CD14-positive monocyte (primary cell): ENCODE results near the gene HMG20B. TPM values are rescaled to one million over a fixed set of nuclear protein-coding genes. Genes with fewer than 3 reads are reported as not detected.

Source experiments
- DNase-seq, 3 donors: peaks; one replicate each; pipeline ENCODE4 v3.0.0-alpha.2; 2011 to 2022
- H2AFZ ChIP-seq: 2 replicates; pipeline ENCODE4 v1.6.0; 2012; ENCODE audit warnings: mild to moderate bottlenecking, low read depth, low read length, inconsistent platforms; ENCODE audit not compliant: insufficient read depth, poor library complexity, severe bottlenecking
- H3K27ac ChIP-seq, 2 donors: 1 replicate in 1 of 2; 2 replicates in 1 of 2; pipeline ENCODE4 v1.5.1; 2012 to 2013; ENCODE audit warnings: low read length in 2 of 2, control low read depth in 1 of 2, inconsistent platforms in 1 of 2, low read depth in 1 of 2, mild to moderate bottlenecking in 1 of 2
- H3K27me3 ChIP-seq, 2 donors: one replicate each; pipeline versions ENCODE4 v1.6.0 to v1.6.1; 2011 to 2013; ENCODE audit warnings: low read length in 2 of 2; ENCODE audit not compliant: control insufficient read depth in 2 of 2, insufficient read depth in 2 of 2
- H3K36me3 ChIP-seq, 2 donors: replicated peaks in 1 of 2; 1 replicate in 1 of 2; 2 replicates in 1 of 2; pipeline versions ENCODE4 v1.5.1 to v1.6.1; 2012 to 2013; ENCODE audit warnings: low read length in 2 of 2, control low read depth in 1 of 2, inconsistent platforms in 1 of 2, mild to moderate bottlenecking in 1 of 2; ENCODE audit not compliant: insufficient read depth in 2 of 2, control insufficient read depth in 1 of 2
- H3K4me1 ChIP-seq, 2 donors: 1 replicate in 1 of 2; 2 replicates in 1 of 2; pipeline versions ENCODE4 v1.5.1 to v1.6.1; 2012 to 2013; ENCODE audit warnings: low read length in 2 of 2, control low read depth in 1 of 2, inconsistent platforms in 1 of 2, mild to moderate bottlenecking in 1 of 2, moderate library complexity in 1 of 2; ENCODE audit not compliant: insufficient read depth in 2 of 2, control insufficient read depth in 1 of 2
- H3K4me2 ChIP-seq: replicated peaks from 2 replicates; pipeline ENCODE3; 2012; ENCODE audit warnings: low read length, moderate library complexity, mild to moderate bottlenecking; ENCODE audit not compliant: poor library complexity, severe bottlenecking; ENCODE audit errors: extremely low read depth
- H3K4me3 ChIP-seq, 3 experiments: fragments of 200-600 bp in 1 of 3; sonication (generic) in 1 of 3; replicated peaks in 1 of 3; 1 replicate in 2 of 3; 2 replicates in 1 of 3; pipeline ENCODE4 v1.5.1; 2011 to 2013; ENCODE audit warnings: low read length in 3 of 3, mild to moderate bottlenecking in 3 of 3, control low read depth in 2 of 3, low read depth in 2 of 3, inconsistent platforms in 1 of 3, moderate library complexity in 1 of 3
- H3K79me2 ChIP-seq: 2 replicates; pipeline ENCODE4 v1.6.0; 2012; ENCODE audit warnings: mild to moderate bottlenecking, control low read depth, inconsistent platforms, low read length, moderate library complexity; ENCODE audit not compliant: insufficient read depth
- H3K9ac ChIP-seq: 2 replicates; pipeline ENCODE4 v1.6.0; 2017; ENCODE audit warnings: low read length, mild to moderate bottlenecking; ENCODE audit not compliant: insufficient read depth, poor library complexity, severe bottlenecking
- H3K9me3 ChIP-seq, 2 donors: replicated peaks in 1 of 2; 1 replicate in 1 of 2; 2 replicates in 1 of 2; pipeline versions ENCODE4 v1.5.1 to v1.6.1; 2012 to 2013; ENCODE audit warnings: low read length in 2 of 2, control low read depth in 1 of 2; ENCODE audit not compliant: control insufficient read depth in 1 of 2, insufficient read depth in 1 of 2
- H4K20me1 ChIP-seq: 2 replicates; pipeline ENCODE4 v1.6.0; 2012; ENCODE audit warnings: mild to moderate bottlenecking, low read length, control low read depth, moderate library complexity; ENCODE audit not compliant: insufficient read depth
- H3K27ac Mint-ChIP-seq, 7 donors: one replicate each; pipeline ENCODE4 v1.8.0; 2020; ENCODE audit warnings: mild to moderate bottlenecking in 7 of 7, mixed read lengths in 7 of 7, moderate library complexity in 6 of 7, inconsistent platforms in 2 of 7
- H3K27me3 Mint-ChIP-seq, 3 donors: one replicate each; pipeline ENCODE4 v1.8.0; 2021 to 2022; ENCODE audit warnings: low read depth in 3 of 3, mild to moderate bottlenecking in 3 of 3, mixed read lengths in 3 of 3, moderate library complexity in 3 of 3, inconsistent platforms in 1 of 3
- H3K36me3 Mint-ChIP-seq, 2 donors: one replicate each; pipeline ENCODE4 v1.8.0; 2020; ENCODE audit warnings: mixed read lengths in 2 of 2, inconsistent platforms in 1 of 2, mild to moderate bottlenecking in 1 of 2
- H3K4me1 Mint-ChIP-seq: one replicate; pipeline ENCODE4 v1.8.0; 2020; ENCODE audit warnings: mild to moderate bottlenecking, mixed read lengths
- H3K4me3 Mint-ChIP-seq, 2 donors: one replicate each; pipeline ENCODE4 v1.8.0; 2020; ENCODE audit warnings: mild to moderate bottlenecking in 2 of 2, mixed read lengths in 2 of 2, moderate library complexity in 1 of 2
- H3K9me3 Mint-ChIP-seq, 7 donors: one replicate each; pipeline ENCODE4 v1.8.0; 2020 to 2022; ENCODE audit warnings: mixed read lengths in 7 of 7, mild to moderate bottlenecking in 6 of 7, moderate library complexity in 6 of 7, inconsistent platforms in 2 of 7
- WGBS: methylation state at CpG from one replicate; pipeline ENCODE4 v1.1.5; 2013; ENCODE audit warnings: missing lambda C conversion rate; ENCODE audit not compliant: insufficient coverage; 5-methylcytosine and 5-hydroxymethylcytosine counted together
- intact Hi-C, 2 donors: fragments of 100-400 bp; cut with micrococcal nuclease; formaldehyde crosslinking; loops; one replicate each; pipeline versions ENCODE4 v1.15.0 to v1.15.1; 2023
- polyA plus RNA-seq, 3 donors: library from polyadenylated mRNA; depleted of rRNA in 1 of 3; unstranded in 2 of 3; stranded (reverse) in 1 of 3; fragments of 300-500 nt in 2 of 3; fragments of >200 nt in 1 of 3; fragmentation: Illumina TruSeq in 2 of 3; gene quantifications; 1 replicate in 2 of 3; 2 replicates in 1 of 3; pipeline ENCODE4 v1.2.3, GENCODE V29; 2012 to 2021
- TF ChIP-seq, protein P1 (sequence below): fragments of 200-600 bp; IDR thresholded peaks from one replicate; pipeline ENCODE4 v1.8.0; 2022; ENCODE audit warnings: antibody characterized with exemption, mild to moderate bottlenecking

The HMG20B gene
- polyA plus RNA-seq, 3 donors: 52.4 to 58.8 (median 56.5) TPM

DNA sequence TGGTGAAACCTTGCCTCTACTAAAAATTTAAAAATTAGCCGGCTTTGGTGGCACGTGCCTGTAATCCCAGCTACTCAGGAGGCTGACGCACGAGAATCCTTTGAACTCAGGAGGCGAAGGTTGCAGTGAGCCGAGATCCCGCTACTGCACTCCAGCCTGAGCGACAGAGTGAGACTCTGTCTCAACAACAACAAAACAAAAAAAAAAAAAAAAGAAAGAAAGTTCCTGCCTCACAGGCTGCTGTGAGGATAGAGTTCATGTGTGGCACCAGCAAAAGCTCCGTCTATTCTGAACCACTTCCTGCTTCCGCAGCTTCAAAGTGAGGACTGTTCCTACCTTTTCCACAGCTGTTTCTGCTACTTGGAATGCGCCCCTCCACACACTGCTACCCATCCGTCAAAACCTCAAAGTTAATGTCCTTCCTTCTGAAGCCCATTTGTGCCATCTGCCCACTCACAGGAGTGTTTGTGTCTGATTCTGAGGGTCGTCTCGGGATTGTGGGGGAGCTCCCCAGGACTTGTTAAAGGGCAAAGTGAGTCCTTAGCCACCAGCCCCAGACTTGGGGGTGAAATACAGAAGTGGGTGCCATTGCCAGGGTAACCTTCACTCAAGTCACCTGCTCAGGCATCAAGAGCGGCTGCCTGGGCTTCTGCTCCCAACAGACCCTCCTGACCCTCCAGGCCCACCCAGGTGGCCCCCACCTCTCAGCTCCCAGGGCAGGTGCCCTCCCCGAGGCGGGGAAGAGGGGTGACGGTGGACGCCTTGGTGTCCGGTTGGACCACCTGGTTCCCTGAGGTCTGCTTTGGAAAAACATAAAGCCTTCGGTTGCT lies 18.3 kb upstream of the HMG20B start:
- H3K79me2 ChIP-seq: peaks cover 67% of the 10 kb centered on the region
- Mint-ChIP-seq H3K27ac (peak overlapping the region; percentile 78 to 97 (median 91)), H3K27me3 (peaks cover 0 to 1% (median 0%) of the 10 kb centered on the region in 3 donors), H3K36me3 (peaks cover 21 to 25% of the 10 kb centered on the region in 2 donors), H3K4me1 (peaks cover 62% of the 10 kb centered on the region), H3K9me3 (peaks cover 0 to 2% (median 0%) of the 10 kb centered on the region in 7 donors), H3K4me3 (peak overlapping the region; percentile 100)
- no peak overlapping the region for H2AFZ ChIP-seq
- H3K27ac ChIP-seq: peak overlapping the region; percentile 75 to 88
- peaks cover 18% of the 10 kb centered on the region for H4K20me1 ChIP-seq
- H3K36me3 ChIP-seq: peaks cover 3 to 12% of the 10 kb centered on the region in 2 donors
- DNase-seq: peak in 2 of 3 donors; percentile 46 to 51
- TF ChIP-seq, protein P1, sequence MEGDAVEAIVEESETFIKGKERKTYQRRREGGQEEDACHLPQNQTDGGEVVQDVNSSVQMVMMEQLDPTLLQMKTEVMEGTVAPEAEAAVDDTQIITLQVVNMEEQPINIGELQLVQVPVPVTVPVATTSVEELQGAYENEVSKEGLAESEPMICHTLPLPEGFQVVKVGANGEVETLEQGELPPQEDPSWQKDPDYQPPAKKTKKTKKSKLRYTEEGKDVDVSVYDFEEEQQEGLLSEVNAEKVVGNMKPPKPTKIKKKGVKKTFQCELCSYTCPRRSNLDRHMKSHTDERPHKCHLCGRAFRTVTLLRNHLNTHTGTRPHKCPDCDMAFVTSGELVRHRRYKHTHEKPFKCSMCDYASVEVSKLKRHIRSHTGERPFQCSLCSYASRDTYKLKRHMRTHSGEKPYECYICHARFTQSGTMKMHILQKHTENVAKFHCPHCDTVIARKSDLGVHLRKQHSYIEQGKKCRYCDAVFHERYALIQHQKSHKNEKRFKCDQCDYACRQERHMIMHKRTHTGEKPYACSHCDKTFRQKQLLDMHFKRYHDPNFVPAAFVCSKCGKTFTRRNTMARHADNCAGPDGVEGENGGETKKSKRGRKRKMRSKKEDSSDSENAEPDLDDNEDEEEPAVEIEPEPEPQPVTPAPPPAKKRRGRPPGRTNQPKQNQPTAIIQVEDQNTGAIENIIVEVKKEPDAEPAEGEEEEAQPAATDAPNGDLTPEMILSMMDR: no peak
- H3K9me3 ChIP-seq: no peaks in the 10 kb centered on the region
- peak overlapping the region; percentile 98 for H3K4me2 ChIP-seq
- intact Hi-C loops: loop anchor here (5.0 kb wide), 2 partner anchors 47 to 73 kb away; partner anchors contain the start of genes FZR1 (in 2 of the 2) and CACTIN (in 1 of the 2)
- peaks cover 68 to 75% of the 10 kb centered on the region in 2 donors for H3K4me1 ChIP-seq
- no peak overlapping the region for H3K9ac ChIP-seq
- H3K4me3 ChIP-seq: peak overlapping the region in 2 of 3 experiments; percentile 6 to 98
- WGBS: 53% methylated on average over 13 of the region's 21 CpGs
- H3K27me3 ChIP-seq: no peaks in the 10 kb centered on the region

DNA sequence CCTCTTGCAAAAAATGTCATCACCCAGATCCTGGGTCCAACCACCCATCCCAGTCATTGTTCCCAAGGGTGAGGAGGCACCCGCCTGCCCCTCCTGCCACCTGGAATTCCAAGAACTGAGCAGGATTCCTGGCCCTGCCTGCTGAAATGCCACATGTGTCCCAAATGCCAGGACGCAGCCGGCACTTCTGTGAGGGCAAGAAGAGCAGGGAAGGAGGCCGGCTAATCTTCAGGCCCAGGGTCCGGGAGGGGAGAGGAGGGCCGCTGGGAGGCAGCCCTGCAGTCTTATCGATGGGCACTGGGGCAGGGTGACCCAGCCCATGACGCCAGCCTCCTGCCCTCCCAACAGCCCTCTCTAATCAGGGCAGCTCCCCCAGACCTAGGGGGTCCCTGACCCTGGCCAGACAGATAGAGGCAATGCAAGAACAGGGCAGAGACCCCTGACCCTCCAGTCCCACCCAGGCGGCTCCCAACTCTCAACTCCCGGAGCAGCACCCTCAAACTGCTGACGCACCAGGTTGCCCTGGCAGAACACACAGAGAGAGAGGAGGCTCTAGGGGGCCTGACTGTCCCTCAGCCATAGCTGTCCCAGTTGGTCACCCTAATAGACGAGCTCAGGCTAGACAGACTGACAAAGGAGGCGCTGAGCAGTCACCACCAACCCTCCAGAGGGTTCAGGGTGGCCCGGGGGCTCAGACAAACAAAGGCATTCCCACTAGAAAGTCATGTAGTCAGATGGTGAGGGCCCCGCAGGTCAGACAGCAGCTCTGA lies 16.9 kb upstream of the HMG20B start:
- Histone ChIP-seq H3K9ac (peak overlapping the region; percentile 94), H3K4me1 (peaks cover 62 to 68% of the 10 kb centered on the region in 2 donors), H4K20me1 (peaks cover 18% of the 10 kb centered on the region), H3K79me2 (peaks cover 63% of the 10 kb centered on the region), H3K9me3 (no peaks in the 10 kb centered on the region), H2AFZ (no peak overlapping the region), H3K4me2 (peak overlapping the region; percentile 98), H3K27ac (peak overlapping the region; percentile 88 to 96), H3K27me3 (no peaks in the 10 kb centered on the region), H3K4me3 (peak overlapping the region; percentile 86 to 98 (median 89)), H3K36me3 (peaks cover 0 to 3% of the 10 kb centered on the region in 2 donors)
- WGBS: 80% methylated on average over 12 of the region's 15 CpGs
- H3K36me3 Mint-ChIP-seq: peaks cover 15% of the 10 kb centered on the region in 2 donors
- peak overlapping the region; percentile 100 for H3K4me3 Mint-ChIP-seq
- peak overlapping the region; percentile 35 to 98 (median 95) for H3K27ac Mint-ChIP-seq
- peaks cover 0 to 4% (median 0%) of the 10 kb centered on the region in 3 donors for H3K27me3 Mint-ChIP-seq
- intact Hi-C loops: loop anchor here (2.0 to 5.0 kb wide), 3 partner anchors 17 to 71 kb away; partner anchors contain the start of genes HMG20B (in 2 of the 2), CACTIN (in 1 of the 2) and FZR1 (in 1 of the 2)
- peaks cover 59% of the 10 kb centered on the region for H3K4me1 Mint-ChIP-seq
- TF ChIP-seq, protein P1: no peak
- no peak for DNase-seq
- peaks cover 0 to 2% (median 0%) of the 10 kb centered on the region in 7 donors for H3K9me3 Mint-ChIP-seq
